CD8-positive, alpha-beta memory T cell (primary cell): ENCODE results near the gene MAP3K7. TPM values are rescaled to one million over a fixed set of nuclear protein-coding genes. Genes with fewer than 3 reads are reported as not detected.
A peak's percentile ranks its signal among the peaks of the same experiment; 100 is the strongest.

Source experiments
- CTCF ChIA-PET: fragments of 350-600 bp; sonication (Branson Sonifier 250); formaldehyde crosslinking; loops from one replicate; lab custom pipeline; 2021; ENCODE audit warnings: antibody characterized with exemption; lab: Charles Lee
- POLR2A ChIA-PET: fragments of 350-600 bp; sonication (Branson Sonifier 250); formaldehyde crosslinking; loops from one replicate; lab custom pipeline; 2021; ENCODE audit warnings: antibody characterized with exemption; lab: Charles Lee
- DNase-seq, 5 donors: peaks; one replicate each; pipeline versions ENCODE4 v3.0.0 to v3.0.0-alpha.2; 2020 to 2022; ENCODE audit warnings: mixed read lengths in 1 of 5
- H3K27ac ChIP-seq: one replicate; pipeline ENCODE4 v1.7.0; 2013; ENCODE audit warnings: low read depth, mild to moderate bottlenecking, low read length, moderate library complexity
- H3K27me3 ChIP-seq: 2 replicates; pipeline ENCODE4 v1.7.0; 2013; ENCODE audit warnings: low read length, mild to moderate bottlenecking; ENCODE audit not compliant: insufficient read depth, poor library complexity, severe bottlenecking
- H3K36me3 ChIP-seq: 2 replicates; pipeline ENCODE4 v1.7.0; 2013; ENCODE audit warnings: mild to moderate bottlenecking, low read length, moderate library complexity; ENCODE audit not compliant: insufficient read depth
- H3K4me1 ChIP-seq: 2 replicates; pipeline ENCODE4 v1.7.0; 2013; ENCODE audit warnings: mild to moderate bottlenecking, low read length, moderate library complexity; ENCODE audit not compliant: insufficient read depth
- H3K4me3 ChIP-seq: 2 replicates; pipeline ENCODE4 v1.7.0; 2013; ENCODE audit warnings: mild to moderate bottlenecking, low read length
- H3K9me3 ChIP-seq: 2 replicates; pipeline ENCODE4 v1.7.0; 2013; ENCODE audit warnings: mild to moderate bottlenecking, low read length
- H3K27ac Mint-ChIP-seq, 8 donors: one replicate each; pipeline ENCODE4 v1.8.0; 2020 to 2021; ENCODE audit warnings: mixed read lengths in 8 of 8, mild to moderate bottlenecking in 6 of 8, inconsistent platforms in 3 of 8, moderate library complexity in 3 of 8
- H3K27me3 Mint-ChIP-seq, 2 donors: one replicate each; pipeline ENCODE4 v1.8.0; 2020 to 2021; ENCODE audit warnings: mixed read lengths in 2 of 2, mild to moderate bottlenecking in 1 of 2, moderate library complexity in 1 of 2
- H3K36me3 Mint-ChIP-seq, 3 donors: one replicate each; pipeline ENCODE4 v1.8.0; 2020 to 2021; ENCODE audit warnings: mixed read lengths in 3 of 3, inconsistent platforms in 1 of 3, mild to moderate bottlenecking in 1 of 3
- H3K4me1 Mint-ChIP-seq, 3 donors: one replicate each; pipeline ENCODE4 v1.8.0; 2020 to 2021; ENCODE audit warnings: mixed read lengths in 3 of 3, inconsistent platforms in 1 of 3, mild to moderate bottlenecking in 1 of 3
- H3K4me3 Mint-ChIP-seq, 7 donors: one replicate each; pipeline ENCODE4 v1.8.0; 2020 to 2021; ENCODE audit warnings: mixed read lengths in 7 of 7, mild to moderate bottlenecking in 6 of 7, moderate library complexity in 4 of 7, inconsistent platforms in 2 of 7
- H3K9me3 Mint-ChIP-seq, 5 donors: one replicate each; pipeline ENCODE4 v1.8.0; 2020 to 2022; ENCODE audit warnings: mixed read lengths in 5 of 5, mild to moderate bottlenecking in 3 of 5, moderate library complexity in 2 of 5, inconsistent platforms in 1 of 5
- polyA plus RNA-seq: library from polyadenylated mRNA; unstranded; fragments of 300-500 nt; fragmentation: Illumina TruSeq; gene quantifications from one replicate; pipeline ENCODE4 v1.2.3, GENCODE V29; 2021
- total RNA-seq, 2 experiments: library from RNA; stranded (reverse); gene quantifications; one replicate each; pipeline ENCODE4 v1.2.3, GENCODE V29; 2021

Gene MAP3K7
- total and polyA plus RNA-seq, 3 experiments from 2014 or later = 20.8 to 24.8 (median 23.7) TPM

GRCh38 chr6:90516074-90516660 is 70.7 kb downstream of the MAP3K7 start:
- Mint-ChIP-seq H3K4me1 (no peaks in the 10 kb centered on the region), H3K27me3 (no peaks in the 10 kb centered on the region), H3K4me3 (no peak overlapping the region), H3K27ac (no peak overlapping the region), H3K9me3 (no peaks in the 10 kb centered on the region), H3K36me3 (peaks cover 26 to 81% (median 29%) of the 10 kb centered on the region in 3 donors)
- DNase-seq = no peak
- no peaks in the 10 kb centered on the region for H3K9me3 ChIP-seq
- H3K4me1 ChIP-seq = no peaks in the 10 kb centered on the region
- CTCF ChIA-PET = no interaction called here
- peaks cover 11% of the 10 kb centered on the region for H3K36me3 ChIP-seq
- H3K27ac ChIP-seq = no peak overlapping the region
- POLR2A ChIA-PET = no interaction called here
- H3K4me3 ChIP-seq = no peak overlapping the region
- no peaks in the 10 kb centered on the region for H3K27me3 ChIP-seq

DNA sequence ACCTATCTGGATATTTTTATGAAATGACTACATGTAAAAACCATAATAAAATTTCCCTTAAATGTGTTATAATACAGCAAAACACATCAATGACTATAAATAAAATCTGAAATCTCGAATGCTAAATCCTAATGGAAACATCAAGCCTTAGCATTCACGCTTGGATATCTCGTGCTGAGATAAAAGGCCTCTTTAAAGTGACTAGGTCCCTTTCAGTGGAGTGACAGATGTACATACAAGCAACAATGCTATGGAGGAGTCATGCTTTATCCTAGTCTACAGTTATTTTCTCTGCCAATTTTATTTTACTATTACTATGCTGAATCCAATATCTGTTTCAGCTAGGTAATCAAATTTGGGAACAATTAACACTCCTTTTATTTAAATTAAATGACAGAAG is 72.4 kb downstream of the MAP3K7 start:
- Histone ChIP-seq H3K4me3 (no peak overlapping the region), H3K4me1 (no peaks in the 10 kb centered on the region), H3K36me3 (peaks cover 5% of the 10 kb centered on the region), H3K27ac (no peak overlapping the region), H3K27me3 (no peaks in the 10 kb centered on the region), H3K9me3 (no peaks in the 10 kb centered on the region)
- Mint-ChIP-seq H3K4me3 (no peak overlapping the region), H3K4me1 (no peaks in the 10 kb centered on the region), H3K27me3 (no peaks in the 10 kb centered on the region), H3K36me3 (peaks cover 28 to 72% (median 29%) of the 10 kb centered on the region in 3 donors), H3K9me3 (peaks cover 0 to 6% (median 0%) of the 10 kb centered on the region in 5 donors), H3K27ac (no peak overlapping the region)
- DNase-seq = no peak
- CTCF ChIA-PET = no interaction called here
- POLR2A ChIA-PET = no interaction called here

- Mint-ChIP-seq H3K4me1 (no peaks in the 10 kb centered on the region), H3K4me3 (no peak overlapping the region), H3K9me3 (peaks cover 10 to 23% (median 15%) of the 10 kb centered on the region in 5 donors), H3K27me3 (no peaks in the 10 kb centered on the region), H3K36me3 (peaks cover 7 to 33% (median 26%) of the 10 kb centered on the region in 3 donors), H3K27ac (no peak overlapping the region)
- Histone ChIP-seq H3K4me1 (no peaks in the 10 kb centered on the region), H3K36me3 (no peaks in the 10 kb centered on the region), H3K27ac (no peak overlapping the region), H3K9me3 (no peaks in the 10 kb centered on the region), H3K4me3 (no peak overlapping the region), H3K27me3 (no peaks in the 10 kb centered on the region)
- DNase-seq = no peak
- POLR2A ChIA-PET = no interaction called here
- CTCF ChIA-PET = interaction anchor here (1.7 kb wide), 1 partner anchor 12 kb away, joined by 3 read pairs; no protein-coding TSS in a partner anchor
These were observed 78.1 kb downstream of the MAP3K7 start for GRCh38 chr6:90508753-90509152.

DNA sequence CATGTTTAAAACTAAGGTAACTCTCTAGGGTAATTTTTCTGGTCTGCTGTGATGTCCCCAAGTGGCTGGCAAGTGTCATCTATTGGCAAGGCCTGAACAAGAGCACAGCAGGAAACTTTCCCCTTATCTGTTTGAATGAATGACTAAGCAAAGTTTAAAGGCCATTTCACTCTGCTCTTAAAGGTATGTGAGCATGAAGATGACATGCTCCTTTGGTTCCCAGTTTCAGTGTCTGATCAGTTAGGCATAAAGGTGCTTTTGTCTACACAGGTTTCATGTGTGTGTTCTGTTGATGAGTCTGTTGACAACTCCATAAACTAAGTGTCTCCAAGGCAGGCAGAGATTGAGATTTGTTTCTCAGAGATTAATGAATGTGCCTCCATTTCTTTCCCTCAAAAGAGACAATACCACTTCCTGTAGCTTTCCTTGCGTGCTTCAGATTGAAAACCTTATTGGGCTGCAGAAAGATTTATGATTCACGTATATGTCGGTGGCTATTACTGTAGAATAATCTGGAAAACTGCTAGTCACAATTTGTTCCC is 83.9 kb downstream of the MAP3K7 start:
- Histone ChIP-seq H3K4me3 (no peak overlapping the region), H3K36me3 (no peaks in the 10 kb centered on the region), H3K27ac (no peak overlapping the region), H3K9me3 (no peaks in the 10 kb centered on the region), H3K27me3 (no peaks in the 10 kb centered on the region), H3K4me1 (no peaks in the 10 kb centered on the region)
- DNase-seq = no peak
- H3K4me1 Mint-ChIP-seq = peaks cover 0 to 10% (median 5%) of the 10 kb centered on the region in 3 donors
- POLR2A ChIA-PET = no interaction called here
- H3K27me3 Mint-ChIP-seq = peaks cover 0 to 2% of the 10 kb centered on the region in 2 donors
- H3K27ac Mint-ChIP-seq = no peak overlapping the region
- peaks cover 0 to 3% (median under 1%) of the 10 kb centered on the region in 5 donors for H3K9me3 Mint-ChIP-seq
- CTCF ChIA-PET = no interaction called here
- no peak overlapping the region for H3K4me3 Mint-ChIP-seq
- no peaks in the 10 kb centered on the region for H3K36me3 Mint-ChIP-seq

DNA sequence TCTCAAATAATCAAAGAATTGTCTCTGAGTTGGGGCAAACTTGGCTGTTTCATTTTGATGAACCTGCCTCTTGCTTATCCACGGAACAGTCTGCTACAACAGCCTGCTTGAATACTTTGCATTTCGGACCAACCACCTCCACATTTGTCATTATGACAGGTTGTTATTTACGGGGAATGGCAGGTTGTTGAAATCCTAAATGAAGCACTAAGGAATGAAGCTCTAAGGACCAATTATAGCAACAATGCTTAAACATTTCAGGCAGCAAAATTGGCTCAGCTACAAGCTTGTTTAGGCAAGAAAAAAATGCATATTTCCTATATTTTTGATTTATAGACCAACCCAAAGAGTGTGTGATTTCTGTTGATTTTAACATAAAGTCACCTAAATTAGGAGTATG is 84.5 kb downstream of the MAP3K7 start:
- ChIA-PET CTCF (no interaction called here), POLR2A (no interaction called here)
- Histone ChIP-seq H3K27me3 (no peaks in the 10 kb centered on the region), H3K9me3 (no peaks in the 10 kb centered on the region), H3K4me1 (no peaks in the 10 kb centered on the region), H3K36me3 (no peaks in the 10 kb centered on the region), H3K27ac (no peak overlapping the region), H3K4me3 (no peak overlapping the region)
- H3K9me3 Mint-ChIP-seq = peaks cover 0 to under 1% (median 0%) of the 10 kb centered on the region in 5 donors
- no peaks in the 10 kb centered on the region for H3K36me3 Mint-ChIP-seq
- no peak overlapping the region for H3K4me3 Mint-ChIP-seq
- DNase-seq = no peak
- peaks cover 0 to 4% of the 10 kb centered on the region in 2 donors for H3K27me3 Mint-ChIP-seq
- H3K4me1 Mint-ChIP-seq = peaks cover 0 to 10% (median 5%) of the 10 kb centered on the region in 3 donors
- no peak overlapping the region for H3K27ac Mint-ChIP-seq

GRCh38 chr6:90500458-90500857 is 86.4 kb downstream of the MAP3K7 start:
- Mint-ChIP-seq H3K9me3 (no peaks in the 10 kb centered on the region), H3K4me3 (no peak overlapping the region), H3K27me3 (peaks cover 5% of the 10 kb centered on the region in 2 donors), H3K4me1 (peaks cover 0 to 10% (median 5%) of the 10 kb centered on the region in 3 donors), H3K27ac (no peak overlapping the region), H3K36me3 (no peaks in the 10 kb centered on the region)
- H3K36me3 ChIP-seq = no peaks in the 10 kb centered on the region
- no peak overlapping the region for H3K27ac ChIP-seq
- no peak overlapping the region for H3K4me3 ChIP-seq
- ChIA-PET POLR2A (no interaction called here), CTCF (interaction anchor here (1.4 kb wide), 1 partner anchor 21 kb away, joined by 4 read pairs; no protein-coding TSS in a partner anchor)
- no peak for DNase-seq
- no peaks in the 10 kb centered on the region for H3K9me3 ChIP-seq
- H3K27me3 ChIP-seq = no peaks in the 10 kb centered on the region
- no peaks in the 10 kb centered on the region for H3K4me1 ChIP-seq

DNA sequence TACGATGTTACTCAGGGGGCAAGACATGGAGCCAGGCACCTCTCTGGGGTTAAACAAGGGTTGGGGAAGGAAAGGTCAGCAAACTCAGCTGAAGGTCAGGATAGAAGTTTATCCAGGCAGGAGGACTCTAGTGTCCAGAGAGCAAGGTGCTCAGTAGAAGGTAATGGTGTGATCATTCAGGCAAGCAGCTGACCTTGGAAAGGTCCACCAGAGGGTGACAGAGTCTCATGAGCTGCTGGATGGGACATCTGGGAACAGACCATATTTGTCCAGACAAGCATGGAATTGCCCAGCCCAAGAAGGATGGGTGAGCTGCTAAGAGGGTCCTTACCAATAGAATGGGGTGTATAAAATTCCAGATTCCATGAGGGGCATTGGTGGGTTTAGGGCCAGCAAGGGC is 89.5 kb downstream of the MAP3K7 start:
- H3K27me3 Mint-ChIP-seq = peaks cover 8 to 31% of the 10 kb centered on the region in 2 donors
- DNase-seq = no peak
- H3K27ac Mint-ChIP-seq = peak overlapping the region in 1 of 8 donors; percentile 58
- H3K4me1 Mint-ChIP-seq = no peaks in the 10 kb centered on the region
- no peak overlapping the region for H3K4me3 Mint-ChIP-seq
- H3K27me3 ChIP-seq = no peaks in the 10 kb centered on the region
- peaks cover 0 to 5% (median 0%) of the 10 kb centered on the region in 3 donors for H3K36me3 Mint-ChIP-seq
- no peaks in the 10 kb centered on the region for H3K4me1 ChIP-seq
- POLR2A ChIA-PET = no interaction called here
- CTCF ChIA-PET = interaction anchor here (1.5 kb wide), 1 partner anchor 11 kb away, joined by 3 read pairs; no protein-coding TSS in a partner anchor
- no peak overlapping the region for H3K27ac ChIP-seq
- no peaks in the 10 kb centered on the region for H3K36me3 ChIP-seq
- no peaks in the 10 kb centered on the region for H3K9me3 Mint-ChIP-seq
- H3K4me3 ChIP-seq = no peak overlapping the region
- no peaks in the 10 kb centered on the region for H3K9me3 ChIP-seq

DNA sequence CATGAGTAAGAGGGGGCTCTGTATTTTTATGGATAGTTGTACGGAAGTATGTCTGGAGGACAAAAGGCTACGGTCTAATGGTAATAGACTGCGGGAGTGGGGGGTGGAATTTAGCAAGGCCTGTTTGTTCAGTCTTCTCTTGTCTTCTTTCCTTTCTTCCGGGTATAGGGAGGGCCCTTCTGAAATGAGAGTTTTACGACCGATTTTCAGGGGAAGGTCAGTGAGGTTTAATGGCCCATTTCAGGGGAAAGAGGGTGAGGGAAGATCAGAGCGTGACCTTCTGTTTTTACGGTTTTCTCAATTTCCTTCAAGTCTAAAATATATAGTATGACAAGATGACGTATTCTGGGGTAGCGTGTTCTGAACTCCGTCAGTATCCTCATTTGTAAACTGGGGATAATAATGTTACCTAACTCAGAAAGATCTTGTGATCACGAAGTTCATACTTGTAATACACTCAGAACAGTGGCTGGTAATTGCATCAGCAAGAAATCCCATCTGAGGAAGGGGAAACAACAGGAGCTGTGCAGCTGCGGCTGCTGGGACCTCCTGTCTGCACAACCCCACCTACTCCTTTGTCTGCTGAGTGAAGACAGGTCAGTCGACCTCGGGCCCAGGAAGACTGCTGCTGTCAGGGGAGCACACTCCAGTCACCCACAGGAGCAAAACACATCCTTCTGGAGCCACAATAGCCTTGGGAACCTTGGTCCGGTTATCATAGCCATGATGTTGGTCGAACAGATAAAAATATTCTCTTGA is 90.4 kb downstream of the MAP3K7 start:
- Mint-ChIP-seq H3K27ac (no peak overlapping the region), H3K27me3 (peaks cover 8 to 39% of the 10 kb centered on the region in 2 donors)
- CTCF ChIA-PET = interaction anchor here (1.5 kb wide), 1 partner anchor 12 kb away, joined by 3 read pairs; no protein-coding TSS in a partner anchor

More for the DNA sequence above, 90.4 kb downstream of the MAP3K7 start:
- H3K4me1 Mint-ChIP-seq = no peaks in the 10 kb centered on the region
- Histone ChIP-seq H3K36me3 (no peaks in the 10 kb centered on the region), H3K4me1 (no peaks in the 10 kb centered on the region), H3K4me3 (no peak overlapping the region), H3K27ac (no peak overlapping the region), H3K27me3 (no peaks in the 10 kb centered on the region), H3K9me3 (no peaks in the 10 kb centered on the region)
- POLR2A ChIA-PET = no interaction called here
- peaks cover 0 to 5% (median 0%) of the 10 kb centered on the region in 3 donors for H3K36me3 Mint-ChIP-seq
- H3K4me3 Mint-ChIP-seq = no peak overlapping the region
- no peaks in the 10 kb centered on the region for H3K9me3 Mint-ChIP-seq
- DNase-seq = no peak
